ENCODE data around the gene FECH.
A peak's percentile ranks its signal among the peaks of the same experiment; 100 is the strongest.

DNA sequence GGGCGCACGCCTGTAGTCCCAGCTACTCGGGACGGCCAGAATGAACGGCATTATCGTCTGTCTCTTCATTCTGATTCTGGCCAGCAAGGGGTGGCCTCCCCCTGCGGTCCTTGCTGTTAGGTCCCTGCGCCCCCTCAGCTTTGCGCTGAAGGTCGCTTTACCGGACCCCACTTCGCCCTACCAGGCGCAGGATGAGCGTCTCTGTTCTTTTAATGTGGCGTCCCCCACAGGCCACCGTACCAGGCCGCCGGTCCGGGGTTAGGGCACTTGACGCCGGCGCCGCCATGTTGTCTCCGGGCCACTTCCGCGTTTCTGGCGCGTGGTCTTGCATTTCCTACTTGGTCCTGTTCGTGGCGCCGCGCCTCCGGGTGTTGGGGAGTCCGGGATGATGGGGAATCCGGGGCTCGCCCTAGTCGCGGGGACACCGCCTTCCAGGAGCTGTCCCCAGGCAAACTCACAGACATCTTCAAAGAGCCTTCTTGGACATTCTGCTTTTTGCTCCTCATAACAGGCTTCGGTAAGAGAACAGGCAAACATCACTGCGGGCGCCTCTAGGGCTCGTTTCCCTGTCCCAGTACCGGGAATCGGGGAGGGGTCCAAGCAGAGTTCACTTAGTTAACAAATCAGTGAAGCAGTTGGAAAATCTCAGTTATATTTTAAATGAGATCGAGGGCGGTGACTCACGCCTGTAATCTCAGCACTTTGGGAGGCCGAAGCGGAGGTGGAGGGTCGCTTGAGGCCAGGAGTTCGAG is 43.7 kb upstream of the FECH start:
- TF ChIP-seq, protein P1, sequence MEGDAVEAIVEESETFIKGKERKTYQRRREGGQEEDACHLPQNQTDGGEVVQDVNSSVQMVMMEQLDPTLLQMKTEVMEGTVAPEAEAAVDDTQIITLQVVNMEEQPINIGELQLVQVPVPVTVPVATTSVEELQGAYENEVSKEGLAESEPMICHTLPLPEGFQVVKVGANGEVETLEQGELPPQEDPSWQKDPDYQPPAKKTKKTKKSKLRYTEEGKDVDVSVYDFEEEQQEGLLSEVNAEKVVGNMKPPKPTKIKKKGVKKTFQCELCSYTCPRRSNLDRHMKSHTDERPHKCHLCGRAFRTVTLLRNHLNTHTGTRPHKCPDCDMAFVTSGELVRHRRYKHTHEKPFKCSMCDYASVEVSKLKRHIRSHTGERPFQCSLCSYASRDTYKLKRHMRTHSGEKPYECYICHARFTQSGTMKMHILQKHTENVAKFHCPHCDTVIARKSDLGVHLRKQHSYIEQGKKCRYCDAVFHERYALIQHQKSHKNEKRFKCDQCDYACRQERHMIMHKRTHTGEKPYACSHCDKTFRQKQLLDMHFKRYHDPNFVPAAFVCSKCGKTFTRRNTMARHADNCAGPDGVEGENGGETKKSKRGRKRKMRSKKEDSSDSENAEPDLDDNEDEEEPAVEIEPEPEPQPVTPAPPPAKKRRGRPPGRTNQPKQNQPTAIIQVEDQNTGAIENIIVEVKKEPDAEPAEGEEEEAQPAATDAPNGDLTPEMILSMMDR (IDR thresholded peaks at IDR 0.05): peak in 3 of 4 experiments; percentile 80 to 85 (median 80)
- TF ChIP-seq EP300 (IDR thresholded peaks at IDR 0.05): no peak
